Measurements from ENCODE around the gene DPYSL4.

Gene DPYSL4

DNA sequence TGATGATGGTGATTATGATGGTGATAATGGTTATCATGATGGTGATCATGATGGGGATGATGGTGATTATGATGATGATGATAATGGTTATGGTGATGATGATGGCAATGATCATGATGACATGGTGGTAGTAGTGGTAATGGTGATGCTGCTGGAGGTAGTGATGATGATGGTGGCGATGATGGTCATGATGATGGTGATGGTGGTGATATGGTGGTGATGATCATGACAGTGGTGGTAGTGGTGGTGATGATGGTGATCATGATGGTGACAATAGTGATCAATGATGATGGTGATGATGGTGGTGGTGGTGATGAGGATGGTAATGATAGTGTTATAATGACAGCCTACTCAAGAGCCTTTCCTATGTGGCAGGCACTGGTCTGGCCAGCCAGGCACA is 31.8 kb upstream of the DPYSL4 start:
- no CpG with 5 or more reads among the region's 1 CpG for WGBS (ENCODE audit: extremely low coverage, insufficient coverage, insufficient read length)

GRCh38 chr10:132155723-132156381 is 30.9 kb upstream of the DPYSL4 start:
- Histone ChIP-seq H3K27ac (ENCODE audit: low read depth, low read length) (no peak overlapping the region), H3K4me3 (ENCODE audit: low read depth, low read length) (no peak overlapping the region), H3K4ac (ENCODE audit: low read depth, low read length) (no peak overlapping the region), H3K4me1 (ENCODE audit: control insufficient read depth in 1 of 2, insufficient read depth in 2 of 2, low read length in 2 of 2) (no peaks in the 10 kb centered on the region), H3K36me3 (ENCODE audit: control insufficient read depth in 1 of 2, insufficient read depth in 2 of 2, low read length in 2 of 2) (no peaks in the 10 kb centered on the region), H2BK120ac (ENCODE audit: insufficient read depth, low read length, poor library complexity) (no peak overlapping the region), H4K8ac (ENCODE audit: low read depth, low read length) (no peak overlapping the region), H3K18ac (ENCODE audit: low read length) (no peak overlapping the region), H3K79me2 (ENCODE audit: control insufficient read depth, insufficient read depth, low read length, poor library complexity) (no peaks in the 10 kb centered on the region), H3K23ac (ENCODE audit: low read length) (no peak overlapping the region), H3K14ac (ENCODE audit: low read length) (no peak overlapping the region), H3K4me2 (ENCODE audit: low read length) (no peak overlapping the region), H4K12ac (ENCODE audit: low read depth, low read length) (no peak overlapping the region), H3K79me1 (ENCODE audit: low read length) (no peaks in the 10 kb centered on the region), H3K9ac (ENCODE audit: low read length) (no peak overlapping the region), H2BK5ac (ENCODE audit: low read depth, low read length, poor library complexity) (no peak overlapping the region), H3K9me3 (ENCODE audit: insufficient read depth, low read depth, low read length) (peaks cover 6% of the 10 kb centered on the region), H4K91ac (ENCODE audit: low read depth, low read length) (no peak overlapping the region), H2AFZ (ENCODE audit: insufficient read depth, low read length, poor library complexity) (no peak overlapping the region), H2BK12ac (ENCODE audit: low read length) (no peak overlapping the region), H2AK5ac (ENCODE audit: low read length) (no peak overlapping the region), H3K27me3 (ENCODE audit: insufficient read depth, low read length) (no peaks in the 10 kb centered on the region)
- no peak for DNase-seq
- no CpG with 5 or more reads among the region's 15 CpGs for WGBS (ENCODE audit: extremely low coverage, insufficient coverage, insufficient read length)

More for the DNA sequence above, 31.8 kb upstream of the DPYSL4 start:
- Histone ChIP-seq H3K4ac (ENCODE audit: low read depth, low read length) (no peak overlapping the region), H4K12ac (ENCODE audit: low read depth, low read length) (no peak overlapping the region), H3K4me1 (ENCODE audit: control insufficient read depth in 1 of 2, insufficient read depth in 2 of 2, low read length in 2 of 2) (no peaks in the 10 kb centered on the region), H3K27me3 (ENCODE audit: insufficient read depth, low read length) (no peaks in the 10 kb centered on the region), H2AK5ac (ENCODE audit: low read length) (no peak overlapping the region), H3K23ac (ENCODE audit: low read length) (no peak overlapping the region), H3K9ac (ENCODE audit: low read length) (no peak overlapping the region), H4K8ac (ENCODE audit: low read depth, low read length) (no peak overlapping the region), H3K14ac (ENCODE audit: low read length) (no peak overlapping the region), H2BK120ac (ENCODE audit: insufficient read depth, low read length, poor library complexity) (no peak overlapping the region), H3K27ac (ENCODE audit: low read depth, low read length) (no peak overlapping the region), H3K18ac (ENCODE audit: low read length) (no peak overlapping the region), H4K91ac (ENCODE audit: low read depth, low read length) (no peak overlapping the region), H3K79me1 (ENCODE audit: low read length) (no peaks in the 10 kb centered on the region), H3K36me3 (ENCODE audit: control insufficient read depth in 1 of 2, insufficient read depth in 2 of 2, low read length in 2 of 2) (no peaks in the 10 kb centered on the region), H3K4me3 (ENCODE audit: low read depth, low read length) (no peak overlapping the region), H2BK12ac (ENCODE audit: low read length) (no peak overlapping the region), H3K79me2 (ENCODE audit: control insufficient read depth, insufficient read depth, low read length, poor library complexity) (no peaks in the 10 kb centered on the region), H2AFZ (ENCODE audit: insufficient read depth, low read length, poor library complexity) (no peak overlapping the region), H3K4me2 (ENCODE audit: low read length) (no peak overlapping the region), H2BK5ac (ENCODE audit: low read depth, low read length, poor library complexity) (no peak overlapping the region), H3K9me3 (ENCODE audit: insufficient read depth, low read depth, low read length) (peaks cover 6% of the 10 kb centered on the region)
- no peak for DNase-seq

DNA sequence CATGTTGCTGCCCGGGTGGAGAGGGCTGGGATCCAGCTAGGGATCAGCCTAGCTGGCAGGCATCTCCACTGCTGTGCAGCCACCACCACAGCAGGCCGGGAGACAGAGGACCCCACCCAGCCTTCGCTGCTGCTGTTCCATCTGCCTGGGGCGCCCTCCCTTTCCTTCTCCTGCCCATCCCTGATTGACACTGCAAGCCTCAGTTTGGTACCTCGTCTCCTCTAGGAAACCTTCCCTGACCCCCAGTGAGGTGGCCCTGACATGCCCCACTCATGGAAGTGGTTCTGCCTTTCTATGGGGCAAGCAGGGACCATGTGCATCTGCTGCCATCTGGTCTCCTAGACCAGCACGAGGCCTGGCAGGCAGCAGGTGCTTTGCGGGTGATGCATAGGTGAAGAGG is 30.4 kb upstream of the DPYSL4 start:
- no peak for DNase-seq
- H3K27ac ChIP-seq (ENCODE audit: low read depth, low read length), result no peak overlapping the region
- H3K79me1 ChIP-seq (ENCODE audit: low read length), result no peaks in the 10 kb centered on the region
- H3K18ac ChIP-seq (ENCODE audit: low read length), result no peak overlapping the region
- H3K9me3 ChIP-seq (ENCODE audit: insufficient read depth, low read depth, low read length), result peaks cover 6% of the 10 kb centered on the region
- no peak overlapping the region for H4K12ac ChIP-seq (ENCODE audit: low read depth, low read length)
- no CpG with 5 or more reads among the region's 7 CpGs for WGBS (ENCODE audit: extremely low coverage, insufficient coverage, insufficient read length)
- no peak overlapping the region for H2BK12ac ChIP-seq (ENCODE audit: low read length)
- no peaks in the 10 kb centered on the region for H3K36me3 ChIP-seq (ENCODE audit: control insufficient read depth in 1 of 2, insufficient read depth in 2 of 2, low read length in 2 of 2)
- no peak overlapping the region for H2AFZ ChIP-seq (ENCODE audit: insufficient read depth, low read length, poor library complexity)
- H3K4me1 ChIP-seq (ENCODE audit: control insufficient read depth in 1 of 2, insufficient read depth in 2 of 2, low read length in 2 of 2), result no peaks in the 10 kb centered on the region
- no peak overlapping the region for H2BK120ac ChIP-seq (ENCODE audit: insufficient read depth, low read length, poor library complexity)
- no peak overlapping the region for H4K8ac ChIP-seq (ENCODE audit: low read depth, low read length)
- no peak overlapping the region for H3K4me3 ChIP-seq (ENCODE audit: low read depth, low read length)
- H3K4me2 ChIP-seq (ENCODE audit: low read length), result no peak overlapping the region
- no peak overlapping the region for H4K91ac ChIP-seq (ENCODE audit: low read depth, low read length)
- no peaks in the 10 kb centered on the region for H3K27me3 ChIP-seq (ENCODE audit: insufficient read depth, low read length)
- H2AK5ac ChIP-seq (ENCODE audit: low read length), result no peak overlapping the region
- no peak overlapping the region for H3K14ac ChIP-seq (ENCODE audit: low read length)
- no peak overlapping the region for H3K4ac ChIP-seq (ENCODE audit: low read depth, low read length)
- no peak overlapping the region for H3K9ac ChIP-seq (ENCODE audit: low read length)
- H3K79me2 ChIP-seq (ENCODE audit: control insufficient read depth, insufficient read depth, low read length, poor library complexity), result no peaks in the 10 kb centered on the region
- no peak overlapping the region for H2BK5ac ChIP-seq (ENCODE audit: low read depth, low read length, poor library complexity)
- no peak overlapping the region for H3K23ac ChIP-seq (ENCODE audit: low read length)

- H3K27ac ChIP-seq (ENCODE audit: low read depth, low read length), result no peak overlapping the region
- H3K4ac ChIP-seq (ENCODE audit: low read depth, low read length), result no peak overlapping the region
- H4K12ac ChIP-seq (ENCODE audit: low read depth, low read length), result no peak overlapping the region
- no peak overlapping the region for H3K4me3 ChIP-seq (ENCODE audit: low read depth, low read length)
- no peaks in the 10 kb centered on the region for H3K79me2 ChIP-seq (ENCODE audit: control insufficient read depth, insufficient read depth, low read length, poor library complexity)
- no CpG with 5 or more reads among the region's 8 CpGs for WGBS (ENCODE audit: extremely low coverage, insufficient coverage, insufficient read length)
- no peak overlapping the region for H3K9ac ChIP-seq (ENCODE audit: low read length)
- H2BK120ac ChIP-seq (ENCODE audit: insufficient read depth, low read length, poor library complexity), result no peak overlapping the region
- no peak overlapping the region for H3K18ac ChIP-seq (ENCODE audit: low read length)
- no peak overlapping the region for H2BK5ac ChIP-seq (ENCODE audit: low read depth, low read length, poor library complexity)
- no peak overlapping the region for H2AFZ ChIP-seq (ENCODE audit: insufficient read depth, low read length, poor library complexity)
- no peak overlapping the region for H3K4me2 ChIP-seq (ENCODE audit: low read length)
- H2AK5ac ChIP-seq (ENCODE audit: low read length), result no peak overlapping the region
- H4K91ac ChIP-seq (ENCODE audit: low read depth, low read length), result no peak overlapping the region
- no peaks in the 10 kb centered on the region for H3K4me1 ChIP-seq (ENCODE audit: control insufficient read depth in 1 of 2, insufficient read depth in 2 of 2, low read length in 2 of 2)
- no peak overlapping the region for H2BK12ac ChIP-seq (ENCODE audit: low read length)
- no peak overlapping the region for H4K8ac ChIP-seq (ENCODE audit: low read depth, low read length)
- no peak overlapping the region for H3K14ac ChIP-seq (ENCODE audit: low read length)
- H3K23ac ChIP-seq (ENCODE audit: low read length), result no peak overlapping the region
- H3K36me3 ChIP-seq (ENCODE audit: control insufficient read depth in 1 of 2, insufficient read depth in 2 of 2, low read length in 2 of 2), result no peaks in the 10 kb centered on the region
- H3K79me1 ChIP-seq (ENCODE audit: low read length), result no peaks in the 10 kb centered on the region
- peaks cover 8% of the 10 kb centered on the region for H3K9me3 ChIP-seq (ENCODE audit: insufficient read depth, low read depth, low read length)
- DNase-seq, result no peak
- H3K27me3 ChIP-seq (ENCODE audit: insufficient read depth, low read length), result no peaks in the 10 kb centered on the region
Observed at GRCh38 chr10:132157101-132157500, 29.6 kb upstream of the DPYSL4 start.
